Measurements from ENCODE around the gene EXOSC2.

EXOSC2 gene

DNA sequence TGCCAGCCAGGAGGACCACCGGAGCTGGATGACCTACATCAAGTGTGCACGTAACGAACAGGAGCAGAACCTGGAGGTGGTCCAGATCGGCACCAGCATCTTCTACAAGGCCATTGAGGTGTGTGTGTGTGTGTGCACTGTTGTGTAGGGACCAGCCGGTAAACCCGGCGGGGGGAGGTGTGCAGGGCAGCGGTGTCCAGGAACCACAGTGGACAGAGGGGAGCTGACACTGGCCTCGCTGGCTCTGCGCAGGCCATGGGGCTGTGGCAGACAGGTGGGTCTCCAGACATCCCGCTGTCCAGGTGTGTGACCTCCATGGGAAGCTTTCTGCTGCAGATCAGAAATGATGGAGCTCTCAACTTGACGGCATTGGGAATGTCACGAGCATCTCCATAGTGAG, 25.4 kb upstream of the EXOSC2 start:
- no peak overlapping the region for H2AFZ ChIP-seq (ENCODE audit: low read length)
- H3K9me3 ChIP-seq (replicated peaks; ENCODE audit: insufficient read depth, low read length), result no peaks in the 10 kb centered on the region
- H3K9me2 ChIP-seq (replicated peaks; ENCODE audit: insufficient read depth, low read length), result no peaks in the 10 kb centered on the region
- no peak for DNase-seq
- H3K4me3 ChIP-seq (ENCODE audit: low read length), result no peak overlapping the region
- no peaks in the 10 kb centered on the region for H3K4me1 ChIP-seq (ENCODE audit: low read length)
- H3K4me2 ChIP-seq (ENCODE audit: low read depth, low read length), result no peak overlapping the region
- H3K9ac ChIP-seq (ENCODE audit: low read length), result no peak overlapping the region
- no peak overlapping the region for H3K27ac ChIP-seq (ENCODE audit: low read length)
- no peaks in the 10 kb centered on the region for H3K36me3 ChIP-seq (replicated peaks; ENCODE audit: insufficient read depth, low read length)
- no peaks in the 10 kb centered on the region for H3K79me2 ChIP-seq (ENCODE audit: low read length)
- no peaks in the 10 kb centered on the region for H4K20me1 ChIP-seq (ENCODE audit: insufficient read depth, low read length)
- TF ChIP-seq EZH2 (optimal IDR thresholded peaks at IDR 0.05; ENCODE audit: low read depth, low read length) (no peak), EZH2phosphoT487 (IDR thresholded peaks at IDR 0.05; ENCODE audit: low read length) (no peak)
- TF ChIP-seq, protein P1, sequence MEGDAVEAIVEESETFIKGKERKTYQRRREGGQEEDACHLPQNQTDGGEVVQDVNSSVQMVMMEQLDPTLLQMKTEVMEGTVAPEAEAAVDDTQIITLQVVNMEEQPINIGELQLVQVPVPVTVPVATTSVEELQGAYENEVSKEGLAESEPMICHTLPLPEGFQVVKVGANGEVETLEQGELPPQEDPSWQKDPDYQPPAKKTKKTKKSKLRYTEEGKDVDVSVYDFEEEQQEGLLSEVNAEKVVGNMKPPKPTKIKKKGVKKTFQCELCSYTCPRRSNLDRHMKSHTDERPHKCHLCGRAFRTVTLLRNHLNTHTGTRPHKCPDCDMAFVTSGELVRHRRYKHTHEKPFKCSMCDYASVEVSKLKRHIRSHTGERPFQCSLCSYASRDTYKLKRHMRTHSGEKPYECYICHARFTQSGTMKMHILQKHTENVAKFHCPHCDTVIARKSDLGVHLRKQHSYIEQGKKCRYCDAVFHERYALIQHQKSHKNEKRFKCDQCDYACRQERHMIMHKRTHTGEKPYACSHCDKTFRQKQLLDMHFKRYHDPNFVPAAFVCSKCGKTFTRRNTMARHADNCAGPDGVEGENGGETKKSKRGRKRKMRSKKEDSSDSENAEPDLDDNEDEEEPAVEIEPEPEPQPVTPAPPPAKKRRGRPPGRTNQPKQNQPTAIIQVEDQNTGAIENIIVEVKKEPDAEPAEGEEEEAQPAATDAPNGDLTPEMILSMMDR (IDR thresholded peaks at IDR 0.05; ENCODE audit: low read length), result no peak
- H3F3A ChIP-seq (ENCODE audit: insufficient read depth, low read length), result no peaks in the 10 kb centered on the region
- H3K27me3 ChIP-seq (replicated peaks; ENCODE audit: insufficient read depth, low read length), result peaks cover 66% of the 10 kb centered on the region

DNA sequence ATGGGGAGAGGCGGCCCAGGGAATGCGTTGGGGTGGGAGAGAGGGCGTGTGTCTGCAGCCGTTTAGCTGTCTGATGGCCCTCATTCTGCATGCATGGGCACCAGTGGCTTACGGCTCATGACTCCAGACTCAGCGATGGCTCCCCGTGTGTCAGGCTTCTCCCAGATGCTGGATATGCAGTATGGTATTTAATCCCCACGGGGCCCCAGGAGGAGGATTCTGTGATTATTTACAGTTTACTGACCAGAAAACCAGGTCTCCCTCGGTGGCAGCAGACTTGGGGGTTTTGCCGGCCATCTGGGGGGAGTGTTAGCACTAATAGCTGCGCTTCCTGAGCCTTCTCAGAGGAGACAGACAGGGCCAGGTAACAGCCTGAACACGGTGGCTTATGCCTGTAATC, 24.9 kb upstream of the EXOSC2 start:
- H3F3A ChIP-seq (ENCODE audit: insufficient read depth, low read length), result no peaks in the 10 kb centered on the region
- no peak overlapping the region for H3K4me3 ChIP-seq (ENCODE audit: low read length)
- H3K79me2 ChIP-seq (ENCODE audit: low read length), result no peaks in the 10 kb centered on the region
- H3K4me1 ChIP-seq (ENCODE audit: low read length), result no peaks in the 10 kb centered on the region
- no peak overlapping the region for H3K4me2 ChIP-seq (ENCODE audit: low read depth, low read length)
- no peak overlapping the region for H2AFZ ChIP-seq (ENCODE audit: low read length)
- H3K36me3 ChIP-seq (replicated peaks; ENCODE audit: insufficient read depth, low read length), result no peaks in the 10 kb centered on the region
- DNase-seq, result no peak
- TF ChIP-seq, protein P1 (IDR thresholded peaks at IDR 0.05; ENCODE audit: low read length), result no peak
- TF ChIP-seq EZH2 (optimal IDR thresholded peaks at IDR 0.05; ENCODE audit: low read depth, low read length) (no peak), EZH2phosphoT487 (IDR thresholded peaks at IDR 0.05; ENCODE audit: low read length) (no peak)
- no peaks in the 10 kb centered on the region for H4K20me1 ChIP-seq (ENCODE audit: insufficient read depth, low read length)
- no peak overlapping the region for H3K9ac ChIP-seq (ENCODE audit: low read length)
- H3K27me3 ChIP-seq (replicated peaks; ENCODE audit: insufficient read depth, low read length), result peaks cover 61% of the 10 kb centered on the region
- H3K27ac ChIP-seq (ENCODE audit: low read length), result no peak overlapping the region
- H3K9me2 ChIP-seq (replicated peaks; ENCODE audit: insufficient read depth, low read length), result no peaks in the 10 kb centered on the region
- H3K9me3 ChIP-seq (replicated peaks; ENCODE audit: insufficient read depth, low read length), result no peaks in the 10 kb centered on the region

DNA sequence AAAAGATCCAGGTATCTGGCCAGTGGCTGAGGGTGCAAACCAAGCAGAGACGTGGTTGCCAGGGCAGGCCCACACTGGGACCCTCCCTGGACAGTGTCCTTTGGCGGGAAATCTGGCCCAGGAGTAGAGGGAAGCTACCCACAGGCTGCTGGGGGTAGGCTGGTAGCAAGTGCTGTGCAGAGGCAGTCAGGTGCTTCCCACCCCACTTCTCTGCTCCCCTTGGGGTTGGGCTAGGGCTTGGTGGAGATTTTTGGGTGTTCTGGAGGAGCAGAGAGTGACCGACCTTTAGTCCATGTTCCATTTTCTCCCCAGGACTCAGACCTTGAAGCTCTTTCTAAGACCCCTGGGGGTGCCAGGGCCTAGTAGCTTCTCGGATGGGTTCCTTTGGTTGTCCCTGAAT, 23.6 kb upstream of the EXOSC2 start:
- TF ChIP-seq EZH2phosphoT487 (IDR thresholded peaks at IDR 0.05; ENCODE audit: low read length) (no peak), EZH2 (optimal IDR thresholded peaks at IDR 0.05; ENCODE audit: low read depth, low read length) (no peak)
- TF ChIP-seq, protein P1 (IDR thresholded peaks at IDR 0.05; ENCODE audit: low read length), result no peak
- no peaks in the 10 kb centered on the region for H3K79me2 ChIP-seq (ENCODE audit: low read length)
- no peak overlapping the region for H3K4me2 ChIP-seq (ENCODE audit: low read depth, low read length)
- no peaks in the 10 kb centered on the region for H3K36me3 ChIP-seq (replicated peaks; ENCODE audit: insufficient read depth, low read length)
- H3K4me3 ChIP-seq (ENCODE audit: low read length), result no peak overlapping the region
- no peaks in the 10 kb centered on the region for H3K4me1 ChIP-seq (ENCODE audit: low read length)
- no peak overlapping the region for H2AFZ ChIP-seq (ENCODE audit: low read length)
- H4K20me1 ChIP-seq (ENCODE audit: insufficient read depth, low read length), result no peaks in the 10 kb centered on the region
- DNase-seq, result no peak
- H3F3A ChIP-seq (ENCODE audit: insufficient read depth, low read length), result no peaks in the 10 kb centered on the region
- H3K9me2 ChIP-seq (replicated peaks; ENCODE audit: insufficient read depth, low read length), result no peaks in the 10 kb centered on the region
- no peak overlapping the region for H3K27ac ChIP-seq (ENCODE audit: low read length)
- H3K9ac ChIP-seq (ENCODE audit: low read length), result no peak overlapping the region
- no peaks in the 10 kb centered on the region for H3K9me3 ChIP-seq (replicated peaks; ENCODE audit: insufficient read depth, low read length)
- peaks cover 48% of the 10 kb centered on the region for H3K27me3 ChIP-seq (replicated peaks; ENCODE audit: insufficient read depth, low read length)

Data from MM.1S (cell line).